ENCODE results near the gene PSME3. TPM values are rescaled to one million over a fixed set of nuclear protein-coding genes. Genes with fewer than 3 reads are reported as not detected.
"Not testable (repeated sequence)": the region's sequence is repeated elsewhere in the genome, so short reads cannot be mapped to it uniquely, and the experiment has no call there.

Gene PSME3
- total RNA-seq, 1 donor from 2014 or later, result 40.7 TPM

- peak; percentile 41 for ATAC-seq
- DNase-seq (ENCODE audit: low spot score), result no peak
Observed at GRCh38 chr17:42872251-42872965, 39.2 kb downstream of the PSME3 start.

- no peak for DNase-seq (ENCODE audit: low spot score)
- ATAC-seq, result no peak
Observed at GRCh38 chr17:42873315-42873714, 40.1 kb downstream of the PSME3 start.

GRCh38 chr17:42873932-42874695 lies 40.9 kb downstream of the PSME3 start:
- not testable (repeated sequence) for ATAC-seq; DNase-seq (ENCODE audit: low spot score)

- no peak for ATAC-seq
- DNase-seq (ENCODE audit: low spot score), result no peak
Observed at GRCh38 chr17:42877037-42877436, 43.8 kb downstream of the PSME3 start.

GRCh38 chr17:42878123-42878880 lies 45.1 kb downstream of the PSME3 start:
- DNase-seq (ENCODE audit: low spot score) (peak; percentile 89), ATAC-seq (peak; percentile 82)

- no peak for ATAC-seq
- DNase-seq (ENCODE audit: low spot score), result no peak
Observed at GRCh38 chr17:42878924-42879595, 45.9 kb downstream of the PSME3 start.

GRCh38 chr17:42879596-42879985 lies 46.4 kb downstream of the PSME3 start:
- DNase-seq (ENCODE audit: low spot score) (no peak), ATAC-seq (no peak)

GRCh38 chr17:42880776-42881310 lies 47.6 kb downstream of the PSME3 start:
- DNase-seq (ENCODE audit: low spot score) (no peak), ATAC-seq (no peak)

GRCh38 chr17:42881706-42882105 lies 48.5 kb downstream of the PSME3 start:
- not testable (repeated sequence) for DNase-seq (ENCODE audit: low spot score); ATAC-seq

GRCh38 chr17:42882166-42882565 lies 49.0 kb downstream of the PSME3 start:
- ATAC-seq (no peak), DNase-seq (ENCODE audit: low spot score) (no peak)

- DNase-seq (ENCODE audit: low spot score), result no peak
- ATAC-seq, result no peak
Observed at GRCh38 chr17:42883802-42884558, 50.8 kb downstream of the PSME3 start.

GRCh38 chr17:42885806-42886205 lies 52.6 kb downstream of the PSME3 start:
- ATAC-seq, result not testable (repeated sequence)

GRCh38 chr17:42886283-42887176 lies 53.3 kb downstream of the PSME3 start:
- peak; percentile 82 for ATAC-seq
- DNase-seq (ENCODE audit: low spot score), result peak; percentile 93

More at GRCh38 chr17:42885806-42886205, 52.6 kb downstream of the PSME3 start:
- not testable (repeated sequence) for DNase-seq (ENCODE audit: low spot score)

GRCh38 chr17:42889809-42890208 lies 56.6 kb downstream of the PSME3 start:
- DNase-seq (ENCODE audit: low spot score), result no peak
- ATAC-seq, result no peak

GRCh38 chr17:42891539-42892152 lies 58.4 kb downstream of the PSME3 start:
- DNase-seq (ENCODE audit: low spot score) (no peak), ATAC-seq (peak; percentile 55)

GRCh38 chr17:42893359-42893758 lies 60.2 kb downstream of the PSME3 start:
- ATAC-seq (peak; percentile 2), DNase-seq (ENCODE audit: low spot score) (no peak)

Data from left lobe of liver (tissue), 2 donors.